HG02943 (cell line): ENCODE results near the gene SH2D2A.

ENCODE experiments used
- ATAC-seq: cut with Tn5 transposase; IDR thresholded peaks from one replicate; pipeline ENCODE4 v1.9.1; 2021; ENCODE audit warnings: mild to moderate bottlenecking, low read depth, moderate library complexity; ENCODE audit not compliant: unreplicated experiment

The SH2D2A gene

DNA sequence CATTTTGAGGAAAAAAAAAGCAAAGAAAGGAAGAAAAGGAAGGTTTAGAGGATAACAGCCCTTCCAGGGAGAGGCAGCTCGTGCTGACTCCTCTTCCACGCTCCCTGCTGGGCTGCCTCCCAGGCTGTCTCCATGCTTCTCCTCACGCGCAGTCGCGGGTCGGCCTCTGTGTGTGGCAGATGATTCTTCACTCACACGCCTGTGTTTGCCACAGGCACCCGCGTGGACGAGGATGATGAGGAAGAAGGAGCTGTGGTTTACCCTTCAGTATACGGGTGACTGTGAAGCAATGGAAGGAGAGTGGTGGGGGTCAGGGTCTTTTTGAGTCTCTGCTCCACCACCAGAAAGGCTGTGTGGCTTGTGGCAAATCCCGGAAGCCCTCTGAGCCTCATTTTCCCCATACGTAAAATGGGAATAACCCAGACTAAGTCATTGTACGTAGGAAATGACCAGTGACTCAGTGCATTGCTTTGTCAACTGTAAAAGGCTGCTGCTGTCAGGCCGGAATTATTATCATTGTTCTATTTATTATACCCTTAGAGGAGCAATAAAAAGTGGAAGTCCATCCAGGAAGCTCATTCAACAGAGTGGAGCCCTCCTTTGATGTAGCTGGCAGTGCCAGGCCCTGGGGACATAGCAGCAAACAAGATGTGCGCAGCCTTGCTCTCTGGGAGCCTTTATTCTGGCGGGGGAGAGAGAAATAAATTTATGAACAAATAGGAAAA is 11.9 kb upstream of the SH2D2A start:
- no peak for ATAC-seq

DNA sequence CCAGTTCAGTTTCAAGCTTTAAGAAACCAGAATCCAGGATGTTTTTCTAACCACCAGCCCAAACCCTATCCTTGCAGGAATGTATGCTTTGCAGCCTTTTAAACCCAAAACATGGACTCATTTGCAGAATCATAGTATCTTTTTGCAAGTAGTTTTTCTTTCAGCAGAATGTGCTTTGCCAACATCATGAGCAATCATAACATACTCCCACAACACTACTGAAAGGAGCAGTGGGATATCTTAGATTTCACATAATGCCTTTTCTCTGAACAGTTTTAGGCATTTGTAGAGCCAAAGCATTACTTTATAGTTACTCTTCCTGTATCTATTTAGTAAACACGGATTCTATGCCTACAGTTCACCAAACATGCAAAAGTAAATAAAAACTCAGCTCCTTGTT is 10.0 kb upstream of the SH2D2A start:
- ATAC-seq: no peak

DNA sequence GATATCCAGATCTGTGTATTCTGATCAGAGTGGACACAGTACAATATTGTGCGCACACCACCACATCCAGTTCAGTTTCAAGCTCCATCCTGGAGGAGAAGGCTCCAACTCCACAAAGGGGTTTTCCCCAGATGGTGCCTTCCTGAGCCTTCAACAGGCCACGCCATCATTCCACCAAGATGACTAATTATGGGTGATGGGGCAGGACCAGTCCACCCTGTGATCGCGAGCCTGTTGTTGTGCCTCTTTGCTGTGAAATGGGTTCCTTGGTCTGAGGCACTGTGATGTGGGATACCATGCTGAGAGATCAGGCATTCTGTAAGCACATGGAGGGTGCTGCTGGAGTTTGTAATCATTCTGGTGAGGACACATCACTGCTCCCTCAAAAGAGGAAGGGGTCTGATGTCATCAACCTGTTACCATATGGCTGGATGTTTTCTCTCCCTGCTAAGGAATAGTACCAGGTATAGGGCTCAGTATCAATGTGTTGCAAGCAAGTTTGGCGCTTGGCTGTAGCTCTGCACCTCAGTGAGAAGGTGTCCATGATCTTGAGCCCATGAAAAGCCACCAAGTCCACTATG is 6.7 kb upstream of the SH2D2A start:
- no peak for ATAC-seq

DNA sequence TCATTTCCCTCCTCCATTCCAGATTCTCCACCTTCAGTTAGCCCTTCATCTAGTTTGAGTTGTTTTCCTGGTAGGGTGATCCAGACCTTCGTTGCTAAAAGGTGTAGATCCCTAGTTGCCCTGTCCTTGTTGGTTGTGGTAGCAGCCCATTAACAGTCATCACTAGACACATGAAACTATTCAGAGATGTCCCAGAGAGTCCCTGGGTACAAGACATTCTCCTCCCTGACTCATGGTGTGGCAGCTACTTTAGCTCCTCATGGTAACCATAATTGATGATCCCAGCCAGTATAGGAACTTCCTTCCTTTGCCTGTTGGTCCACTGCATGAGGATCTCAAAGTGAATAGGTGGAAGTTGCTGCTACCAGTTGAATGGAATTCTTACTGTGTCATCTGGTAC is 6.0 kb upstream of the SH2D2A start:
- ATAC-seq: no peak

DNA sequence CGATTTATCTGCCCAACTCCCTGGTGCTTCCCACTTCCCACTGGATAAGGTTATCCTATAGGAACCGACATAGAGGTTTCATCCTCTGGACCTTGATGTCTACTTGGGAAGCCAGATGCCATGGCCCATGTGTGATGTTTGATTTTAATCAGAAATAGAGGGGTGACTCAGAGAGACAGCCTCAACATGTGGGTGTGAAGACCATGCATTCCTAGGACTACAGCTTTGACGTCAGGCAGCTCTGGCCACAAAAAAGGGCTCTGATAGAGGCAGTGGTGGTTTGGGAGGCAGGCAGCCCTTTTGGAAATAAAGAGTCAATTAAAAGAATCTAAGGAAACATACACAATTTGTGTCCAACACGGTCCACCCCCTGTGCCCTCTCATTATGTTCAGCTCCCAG is 5.2 kb upstream of the SH2D2A start:
- ATAC-seq: no peak

DNA sequence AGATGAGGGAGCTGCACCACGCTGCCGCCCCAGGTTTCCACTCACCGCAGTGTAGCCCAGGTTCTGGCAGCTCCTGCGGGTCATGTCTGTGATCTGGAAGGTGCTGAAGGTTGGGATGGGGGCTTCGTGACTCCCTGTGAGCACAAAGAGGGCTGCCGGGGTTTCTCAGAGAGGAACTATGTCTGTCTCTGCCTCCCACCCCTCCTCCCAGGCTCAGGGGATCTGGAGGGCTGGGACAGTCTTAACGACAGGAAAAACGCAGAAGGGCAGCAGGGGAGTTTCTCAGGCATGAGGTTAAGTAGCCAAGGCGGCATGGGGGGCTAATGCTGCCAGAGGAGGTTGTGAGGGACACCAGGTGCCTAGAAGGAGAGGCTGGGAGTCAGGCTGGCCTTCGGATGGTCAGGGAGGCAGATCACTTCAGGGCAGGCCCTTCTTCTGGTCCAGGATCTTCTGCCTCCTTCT is 656 bp downstream of the SH2D2A start:
- no peak for ATAC-seq

DNA sequence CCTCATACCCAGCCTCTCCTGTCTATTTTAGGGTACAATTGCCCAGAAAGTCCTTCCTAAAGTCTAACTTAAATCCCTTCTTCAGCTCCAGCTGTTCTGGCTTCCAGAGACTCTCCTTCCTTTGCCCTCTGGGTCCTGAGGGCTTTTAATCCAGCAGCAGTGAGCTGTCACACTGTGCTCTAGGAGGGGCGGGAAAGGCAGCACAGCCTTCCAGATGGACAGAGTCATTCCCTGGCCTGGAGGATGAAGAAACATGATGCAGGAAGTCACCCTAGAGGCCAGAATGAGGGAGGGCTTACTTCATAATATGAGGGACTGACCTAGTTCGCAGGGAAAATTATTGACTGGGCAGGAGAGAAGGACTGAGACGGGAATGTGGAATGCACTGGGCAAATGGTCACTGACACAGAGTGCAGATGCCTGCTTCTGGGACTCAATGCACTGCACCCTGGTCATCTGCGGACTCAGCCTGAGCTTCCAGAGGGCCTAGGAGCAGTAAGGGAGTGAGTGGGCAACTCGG is 1.3 kb downstream of the SH2D2A start:
- ATAC-seq: no peak

DNA sequence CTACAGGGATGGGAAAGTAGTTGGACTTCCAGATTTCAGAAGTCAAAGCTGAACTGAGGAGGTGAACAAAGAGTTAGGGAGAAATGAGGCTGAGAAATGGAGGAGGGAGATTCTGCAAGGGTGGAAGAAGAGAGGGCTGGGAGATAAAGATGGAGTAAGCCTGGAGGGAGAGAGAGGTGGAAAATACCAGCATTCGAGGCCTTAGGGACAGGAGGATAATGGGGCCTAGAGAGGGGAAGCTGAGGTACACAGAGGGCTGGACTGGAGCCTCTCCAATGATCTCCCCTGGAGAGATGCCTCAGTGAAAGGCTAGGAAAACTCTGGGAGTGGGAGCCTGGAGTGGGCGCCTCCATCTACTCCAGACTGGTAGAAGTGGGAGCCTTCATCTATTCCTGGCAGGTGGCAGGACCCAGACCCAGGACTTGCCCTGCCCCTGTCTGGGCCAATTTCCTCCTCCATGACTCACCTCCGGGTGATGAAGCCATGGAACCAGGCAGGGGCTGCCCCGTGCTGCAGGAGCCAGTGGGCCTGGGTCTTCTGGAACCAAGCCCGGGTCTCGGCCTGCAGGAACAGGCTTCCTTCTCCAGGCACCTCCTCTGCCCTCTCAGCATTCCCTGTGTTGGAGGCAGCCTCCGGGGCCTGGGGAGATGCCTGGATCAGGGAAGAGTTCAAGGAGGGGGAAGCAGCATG is 1.9 kb downstream of the SH2D2A start:
- ATAC-seq: no peak

DNA sequence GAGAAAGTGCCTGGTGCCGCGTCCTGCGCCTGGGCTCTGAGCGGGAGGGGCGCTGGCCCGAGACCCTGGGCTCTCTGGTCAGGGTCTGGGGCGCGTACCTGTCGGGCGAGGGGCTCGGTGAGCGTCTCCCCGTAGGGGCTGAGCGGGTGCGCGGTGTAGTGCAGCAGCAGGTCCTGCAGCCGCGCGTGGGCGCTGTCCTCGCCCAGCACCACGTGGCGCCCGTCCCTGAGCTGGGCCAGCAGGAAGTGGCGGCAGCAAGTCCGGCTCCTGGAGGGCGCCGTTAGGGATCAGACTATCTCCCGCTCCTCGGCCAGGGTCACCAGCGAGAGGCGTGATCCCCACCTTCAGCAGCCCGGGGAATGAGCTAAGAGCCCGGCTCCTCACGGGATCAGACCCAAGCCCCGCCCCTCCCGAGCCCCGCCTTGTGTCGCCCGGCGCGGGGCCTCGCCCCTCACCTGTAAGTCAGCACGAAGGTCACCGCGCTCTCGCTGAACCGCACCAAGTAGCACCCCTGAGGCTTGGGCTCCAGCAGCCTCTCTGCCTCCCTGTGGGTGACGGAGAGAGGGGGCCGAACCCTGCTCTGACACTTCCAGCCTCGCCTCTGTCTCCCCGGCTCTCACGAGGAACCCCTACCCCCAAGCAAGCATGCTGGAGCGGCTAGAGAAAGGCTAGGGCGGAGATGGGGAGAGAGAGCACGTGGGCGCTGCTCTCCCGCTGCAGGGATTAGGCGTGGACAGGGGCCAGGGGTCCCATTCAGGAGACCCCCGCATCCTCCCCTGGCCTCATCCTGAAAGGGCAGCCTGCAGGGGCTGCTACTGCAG is 2.7 kb downstream of the SH2D2A start:
- no peak for ATAC-seq

DNA sequence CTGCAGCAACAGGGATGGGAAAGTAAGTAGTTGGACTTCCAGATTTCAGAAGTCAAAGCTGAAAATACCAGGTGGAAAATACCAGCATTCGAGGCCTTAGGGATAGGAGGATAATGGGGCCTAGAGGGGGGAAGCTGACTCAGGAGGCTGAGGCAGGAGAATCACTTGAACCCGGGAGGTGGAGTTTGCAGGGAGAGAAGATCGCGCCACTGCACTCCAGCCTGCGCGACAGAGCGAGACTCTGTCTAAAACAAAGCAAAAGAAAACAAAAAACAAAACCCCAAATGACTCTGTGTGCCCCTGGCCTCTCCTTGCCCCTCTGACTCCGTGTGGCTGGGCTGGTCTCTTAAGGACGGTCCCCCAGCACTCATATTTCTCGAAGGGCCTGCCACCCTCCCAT is 3.4 kb downstream of the SH2D2A start:
- no peak for ATAC-seq

DNA sequence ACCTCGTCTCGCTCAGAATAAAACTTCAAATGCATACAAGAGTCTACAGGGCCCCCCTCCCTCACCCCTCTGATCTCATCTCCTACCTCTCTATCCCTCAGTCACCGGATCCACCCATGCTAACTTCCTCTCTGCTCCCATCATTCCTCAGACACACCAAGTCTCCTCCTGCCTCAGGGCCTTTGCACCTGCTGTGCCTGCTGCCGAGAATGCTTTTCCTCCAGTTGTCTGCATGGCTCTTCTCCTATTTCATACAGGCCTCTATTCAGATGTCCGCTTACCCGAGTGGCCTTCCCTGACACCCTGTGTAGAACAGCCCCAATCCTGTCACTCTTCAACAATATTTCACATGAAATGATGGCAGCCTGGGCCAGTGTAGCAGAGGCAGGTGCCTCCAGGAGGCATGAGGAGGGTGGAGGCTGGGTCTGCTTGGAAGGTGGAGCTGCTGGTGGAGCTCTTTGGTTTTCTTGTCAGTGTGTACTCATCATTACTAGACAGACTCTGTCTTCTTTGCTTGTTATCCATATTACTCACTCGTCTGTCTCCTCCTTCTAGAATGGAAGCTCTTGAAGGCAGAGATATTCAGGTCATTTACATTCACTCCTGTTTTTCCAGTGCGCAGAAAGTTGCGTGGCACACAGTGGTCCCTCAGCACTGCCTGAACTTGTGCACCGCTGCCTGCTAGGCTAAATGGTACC is 4.2 kb downstream of the SH2D2A start:
- ATAC-seq: no peak

DNA sequence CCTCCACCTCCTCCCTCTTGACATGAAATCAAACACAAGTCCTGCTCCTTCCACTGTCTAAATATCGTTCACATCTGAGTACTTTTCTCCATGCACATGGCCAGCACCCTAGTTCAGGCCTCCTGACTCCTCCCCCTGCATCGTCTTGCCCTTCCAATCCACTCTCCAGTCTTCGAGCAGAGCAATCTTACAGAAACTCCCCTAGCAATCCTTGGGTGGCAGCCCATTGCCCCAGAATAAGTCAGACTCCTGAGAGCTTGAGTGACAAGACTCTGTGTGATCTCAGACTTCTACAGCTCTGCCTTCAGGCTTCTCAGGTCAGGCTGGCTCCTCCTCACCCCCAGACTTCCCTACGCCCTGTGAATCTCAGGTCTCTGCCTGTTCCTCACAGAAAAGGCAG is 5.5 kb downstream of the SH2D2A start:
- ATAC-seq: no peak

DNA sequence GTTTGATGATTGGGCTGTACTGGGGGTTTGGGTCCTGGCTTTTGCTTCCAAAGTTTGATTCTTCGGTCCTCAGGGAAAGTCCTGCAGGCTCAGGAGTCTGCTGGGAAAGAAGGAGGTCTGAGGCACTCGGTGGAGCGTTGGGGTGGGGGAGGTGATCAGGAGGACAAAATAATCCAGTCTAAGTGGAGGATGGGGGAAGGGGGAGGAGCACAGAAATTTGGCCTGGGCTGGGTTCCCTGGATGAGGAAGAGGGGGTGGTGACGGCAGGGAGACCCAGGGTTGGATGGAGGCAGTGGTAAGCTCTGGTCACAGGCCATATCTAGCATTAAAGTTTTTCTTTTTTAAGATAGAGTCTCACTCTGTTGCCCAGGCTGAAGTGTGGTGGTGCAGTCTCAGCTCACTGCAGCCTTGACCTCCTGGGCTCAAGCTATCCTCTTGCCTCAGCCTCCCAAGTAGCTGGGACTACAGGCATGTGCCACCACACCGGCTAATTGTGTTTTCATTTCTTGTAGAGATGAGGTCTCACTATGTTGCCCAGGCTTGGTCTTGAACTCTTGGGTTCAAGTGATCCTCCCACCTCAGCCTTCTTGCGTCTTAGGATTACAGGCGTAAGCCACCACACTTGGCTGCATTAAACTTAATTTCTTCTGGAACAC is 6.8 kb downstream of the SH2D2A start:
- ATAC-seq: no peak

DNA sequence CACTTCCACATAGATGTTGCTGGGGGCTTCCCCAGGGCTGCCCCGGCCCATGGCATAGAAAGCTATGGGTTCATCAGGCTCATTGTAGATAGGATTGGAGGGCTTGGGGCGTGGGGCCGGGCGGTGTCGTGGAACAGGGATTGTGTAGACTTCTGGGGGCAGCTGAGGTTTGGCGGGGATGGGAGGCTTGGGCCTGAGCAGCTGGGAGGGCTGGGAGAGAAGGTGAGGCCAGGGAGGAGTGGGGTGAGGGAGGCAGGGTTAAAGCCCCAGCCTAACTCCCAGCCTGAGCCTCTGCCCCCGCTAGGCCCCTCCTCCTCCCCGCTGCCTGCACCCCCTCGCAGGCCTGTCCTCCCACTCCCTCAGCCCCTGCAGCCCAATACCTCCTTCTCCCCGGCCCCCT is 7.4 kb downstream of the SH2D2A start:
- no peak for ATAC-seq

DNA sequence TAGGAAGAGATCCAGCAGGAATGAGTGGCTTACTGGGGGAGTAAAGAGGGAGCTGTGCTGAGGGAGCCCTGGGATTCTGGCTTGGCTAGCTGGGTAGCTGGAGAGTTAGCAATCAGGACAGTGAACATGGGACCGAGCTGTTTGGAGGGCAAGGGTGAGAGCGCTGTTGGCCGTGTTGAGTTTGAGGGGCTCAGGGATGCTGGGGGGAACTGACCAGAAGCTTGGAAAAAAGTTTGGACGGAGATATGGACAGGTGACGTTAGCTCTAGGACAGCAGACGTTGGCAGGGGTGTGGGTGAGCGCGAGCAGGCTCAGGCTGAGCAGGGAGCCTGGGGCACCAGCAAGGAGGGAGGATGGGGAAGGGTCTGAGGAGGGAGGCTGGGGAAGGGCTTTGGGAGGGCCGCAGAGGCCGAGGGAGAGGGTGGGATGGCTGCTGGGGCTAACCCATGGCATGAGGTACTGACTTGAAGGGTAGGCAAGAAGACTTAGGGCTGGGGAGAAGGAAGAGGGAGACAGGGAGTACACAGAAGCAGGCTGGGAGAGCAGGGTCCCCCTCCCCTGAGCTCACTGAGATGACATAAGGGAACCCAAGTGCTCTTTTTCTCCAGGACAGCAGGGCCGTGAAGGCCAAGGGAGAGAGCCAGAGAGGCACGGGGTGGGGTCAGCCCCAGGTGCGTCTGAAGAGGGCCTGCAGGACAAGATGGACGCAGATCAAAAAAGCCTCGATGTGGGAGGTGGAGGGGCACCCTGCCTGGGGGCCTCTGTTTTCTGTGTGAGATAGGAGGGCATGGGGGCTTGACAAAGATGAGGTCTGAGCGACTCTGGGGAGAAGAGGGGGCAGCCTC is 8.2 kb downstream of the SH2D2A start:
- no peak for ATAC-seq

DNA sequence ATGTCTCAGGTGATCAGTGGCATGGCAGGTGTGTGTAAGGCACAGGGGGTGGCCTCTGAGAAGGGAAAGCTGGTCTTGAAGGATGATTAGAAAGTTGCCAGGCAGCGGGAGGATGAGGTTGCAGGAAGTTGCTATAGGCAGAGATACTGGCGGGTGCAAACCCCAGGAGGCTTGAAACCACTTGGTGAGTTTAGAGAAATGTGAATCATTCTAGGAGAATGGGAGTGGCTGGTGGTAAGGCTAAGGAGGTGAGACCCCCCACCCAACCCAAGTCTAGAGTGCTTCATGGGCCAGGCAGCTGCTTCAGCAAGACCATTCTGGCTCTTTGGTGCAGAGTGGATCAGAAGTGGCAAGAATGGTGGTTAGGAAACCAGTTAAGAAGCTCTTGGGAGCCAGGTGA is 9.0 kb downstream of the SH2D2A start:
- ATAC-seq: no peak

DNA sequence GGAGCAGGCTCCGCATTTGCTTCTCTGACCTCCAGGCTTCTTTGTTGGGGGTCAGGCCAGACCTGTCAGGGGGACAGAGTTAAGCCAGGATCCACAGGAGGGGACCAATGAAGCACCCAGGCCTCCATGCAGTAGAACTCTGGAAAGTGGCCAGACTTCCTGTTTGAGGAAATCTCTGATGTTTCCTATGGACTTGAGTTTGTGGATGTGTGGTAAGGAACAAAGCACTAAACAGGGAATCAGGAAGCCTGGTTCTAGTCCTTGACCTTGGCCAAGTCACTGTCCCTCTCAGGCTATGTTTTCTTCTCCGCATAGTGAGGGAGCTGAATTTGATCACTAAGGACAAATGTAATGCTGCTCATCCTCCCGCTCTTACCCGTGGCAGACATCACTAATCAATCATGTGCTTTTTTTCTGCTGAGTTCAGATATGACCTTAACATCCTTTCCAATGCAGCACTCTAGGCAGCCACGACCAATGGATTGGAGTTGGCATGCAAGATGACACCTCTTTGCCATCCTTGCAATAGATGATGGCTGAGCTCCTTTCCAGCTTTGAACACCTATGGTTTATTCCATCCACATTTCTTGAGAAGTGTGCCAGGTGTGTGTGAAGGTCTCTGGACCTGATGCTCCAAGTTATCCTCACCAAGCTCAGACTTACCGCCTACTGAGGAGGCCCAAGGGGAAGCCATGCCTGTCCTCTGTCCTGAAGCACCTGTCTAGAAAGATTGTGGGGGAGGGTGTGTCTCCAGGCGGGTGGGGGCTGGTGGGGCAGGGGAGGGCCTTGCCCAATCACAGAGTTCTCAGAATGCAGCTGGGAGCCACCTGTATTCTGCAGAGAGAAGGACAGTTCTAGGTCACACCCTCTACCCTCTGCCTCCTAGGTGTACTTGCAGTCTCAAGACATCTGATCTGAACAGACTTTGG is 9.9 kb downstream of the SH2D2A start:
- no peak for ATAC-seq
